ENCODE results near the gene ISG20L2. TPM values are rescaled to one million over a fixed set of nuclear protein-coding genes. Genes with fewer than 3 reads are reported as not detected.

Gene ISG20L2
- total and polyA plus RNA-seq, 2 donors (not counting 3 experiments of a cell fraction or from before 2014, with no cell fraction given): 33.2 to 35.3 TPM

GRCh38 chr1:156740741-156741480 is 12.3 kb upstream of the ISG20L2 start, which contains the start of gene MRPL24:
Gene MRPL24 (minus strand): TSS chr1:156741088. CDS start chr1:156738704, 2,384 bp downstream.
- Histone ChIP-seq H3K36me3 (ENCODE audit: control insufficient read depth in 2 of 2, extremely low read depth in 1 of 2, insufficient read depth in 2 of 2, low read length in 2 of 2) (peaks cover 11 to 25% of the 10 kb centered on the region in 2 experiments), H3K27ac (ENCODE audit: insufficient read depth, low read depth, low read length) (peak within 1 kb of the TSS; percentile 22), H3K79me2 (ENCODE audit: control insufficient read depth, insufficient read depth, low read length) (peaks cover 28% of the 10 kb centered on the region), H3K9ac (replicated peaks; ENCODE audit: extremely low read depth, insufficient read depth, low read length) (peak within 1 kb of the TSS; percentile 57), H3K9me1 (replicated peaks; ENCODE audit: control insufficient read depth, extremely low read depth, insufficient read depth, low read length) (no peaks in the 10 kb centered on the region), H3K27me3 (ENCODE audit: control insufficient read depth in 2 of 2, insufficient read depth in 2 of 2, low read length in 2 of 2) (no peaks in the 10 kb centered on the region), H2AFZ (ENCODE audit: low read depth, low read length) (peak within 1 kb of the TSS; percentile 21), H4K20me1 (replicated peaks; ENCODE audit: control insufficient read depth, extremely low read depth, insufficient read depth, low read length) (no peaks in the 10 kb centered on the region), H3K9me3 (replicated peaks; ENCODE audit: control insufficient read depth, insufficient read depth, low read length) (no peaks in the 10 kb centered on the region), H3K4me1 (ENCODE audit: control insufficient read depth, extremely low read depth, insufficient read depth, low read length) (peaks cover 13% of the 10 kb centered on the region), H3K4me2 (ENCODE audit: insufficient read depth, low read length) (peak within 1 kb of the TSS; percentile 75), H3K4me3 (replicated peaks in 1 of 3; ENCODE audit: insufficient read depth in 1 of 3, low read depth in 1 of 3, low read length in 3 of 3) (peak within 1 kb of the TSS; percentile 59 to 67 (median 61))
- intact Hi-C loops (cut with micrococcal nuclease) (loop anchor here (1.0 to 5.0 kb wide), 4 partner anchors 10 to 151 kb away; partner anchors contain the start of genes HDGF, ISG20L2, METTL25B and PEAR1), dilution Hi-C loops (cut with MboI; ENCODE audit: extremely low pct_ligation_motif_present, low sequenced_read_pairs) (no loop called here)
- peak; percentile 99 for DNase-seq (ENCODE audit: low read depth, low spot score)
- ChIA-PET CTCF (interaction anchor here (0.8 to 2.6 kb wide), 11 partner anchors 9 to 187 kb away, joined by 3 to 52 read pairs (median 5); partner anchors contain the start of genes HDGF, ISG20L2, METTL25B and NTRK1), POLR2A (interaction anchor here (0.6 to 1.4 kb wide), 4 partner anchors 10 to 26 kb away, joined by 3 to 15 read pairs (median 10); partner anchors contain the start of genes HDGF, ISG20L2, METTL25B and PRCC)
- BruUV-seq (replicated peaks): no TSS peak
- peak; percentile 99 for FAIRE-seq
- TF ChIP-seq EZH2 (IDR thresholded peaks at IDR 0.05; ENCODE audit: borderline replicate concordance, low read depth, low read length, severe bottlenecking) (no peak), MAX (IDR thresholded peaks at IDR 0.05; ENCODE audit: insufficient read depth, insufficient read length) (peak; percentile 65), FOS (IDR thresholded peaks at IDR 0.05; ENCODE audit: borderline replicate concordance, insufficient read depth, low read length) (no peak), POLR2A (IDR thresholded peaks at IDR 0.05; ENCODE audit: low read depth, low read length) (peak; percentile 69), CTCF (IDR thresholded peaks at IDR 0.05; ENCODE audit: extremely low read depth in 1 of 2, insufficient read depth in 1 of 2, low read depth in 1 of 2, low read length in 2 of 2) (no peak), MYC (IDR thresholded peaks at IDR 0.05; ENCODE audit: low read depth, low read length) (peak; percentile 99), POLR2AphosphoS5 (IDR thresholded peaks at IDR 0.05; ENCODE audit: insufficient read depth, low read depth, low read length) (peak; percentile 77), GATA2 (IDR thresholded peaks at IDR 0.05; ENCODE audit: insufficient read depth, insufficient read length, low read depth, low read length) (no peak), JUN (IDR thresholded peaks at IDR 0.05; ENCODE audit: borderline replicate concordance, insufficient read depth, insufficient read length, low read depth) (no peak)

All from endothelial cell of umbilical vein (primary cell).